ENCODE measurements around the gene BBS9. TPM values are rescaled to one million over a fixed set of nuclear protein-coding genes. Genes with fewer than 3 reads are reported as not detected.

BBS9 gene
- total RNA-seq, 1 donor from 2014 or later: 6.3 TPM

DNA sequence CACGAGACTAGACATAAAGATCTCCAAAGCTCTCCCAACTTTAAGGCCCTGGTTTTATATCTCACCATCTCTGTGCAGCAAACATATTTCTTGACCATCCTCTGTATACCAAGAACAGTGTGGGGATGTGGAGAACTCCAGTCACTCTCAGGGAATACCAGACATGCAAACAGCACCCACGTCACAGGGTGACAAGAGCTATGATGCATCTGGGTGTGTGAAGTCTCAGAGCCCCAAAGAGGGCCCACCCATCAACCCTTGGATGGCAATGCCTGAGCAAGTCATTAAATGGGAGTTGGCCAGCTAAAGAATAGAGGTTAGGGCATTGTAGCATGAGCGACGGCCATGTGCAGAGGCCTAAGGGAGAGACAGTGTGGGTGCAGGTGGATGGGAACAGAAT lies 402.5 kb downstream of the BBS9 start:
- ATAC-seq (no peak), DNase-seq (ENCODE audit: low spot score) (no peak)

DNA sequence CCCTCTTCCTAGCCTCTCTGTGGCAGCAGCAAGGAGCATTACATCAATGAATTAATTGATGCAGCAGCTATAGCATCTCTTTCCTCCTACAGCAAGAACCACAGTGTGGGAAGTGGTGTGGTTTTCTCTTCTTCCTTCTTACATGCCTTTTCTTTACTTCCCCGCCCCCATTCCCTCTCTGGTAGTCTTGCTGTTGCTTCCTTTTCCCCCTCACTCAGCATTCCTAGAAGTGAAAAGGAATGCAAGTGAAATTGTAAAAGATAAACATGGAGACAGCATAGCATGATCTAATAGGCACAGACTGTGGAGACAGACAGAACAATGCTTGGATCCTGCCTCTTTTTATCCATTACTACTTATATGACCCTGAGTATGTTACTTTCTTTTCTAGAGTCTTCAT lies 405.5 kb downstream of the BBS9 start:
- DNase-seq (ENCODE audit: low spot score) (no peak), ATAC-seq (no peak)

DNA sequence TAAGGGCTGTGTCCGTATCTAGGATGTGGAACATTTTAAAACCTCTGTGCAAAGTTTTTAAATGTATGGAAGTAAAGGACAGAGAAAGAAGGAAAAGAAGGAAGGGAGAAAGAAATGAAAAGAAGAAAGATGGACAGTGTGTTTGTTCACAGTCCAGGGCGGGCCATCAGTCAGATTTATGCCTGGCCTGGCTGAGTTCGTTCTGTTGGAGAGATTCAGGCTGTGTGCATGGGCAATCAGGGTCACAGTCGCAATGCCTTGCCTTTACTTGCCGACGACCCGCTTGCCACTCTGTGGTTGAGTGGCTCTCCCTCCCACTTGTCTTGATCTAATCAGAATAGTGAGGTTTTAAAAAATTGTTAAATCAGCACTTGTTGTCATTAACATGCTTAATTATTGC lies 406.6 kb downstream of the BBS9 start:
- ATAC-seq: no peak
- no peak for DNase-seq (ENCODE audit: low spot score)

DNA sequence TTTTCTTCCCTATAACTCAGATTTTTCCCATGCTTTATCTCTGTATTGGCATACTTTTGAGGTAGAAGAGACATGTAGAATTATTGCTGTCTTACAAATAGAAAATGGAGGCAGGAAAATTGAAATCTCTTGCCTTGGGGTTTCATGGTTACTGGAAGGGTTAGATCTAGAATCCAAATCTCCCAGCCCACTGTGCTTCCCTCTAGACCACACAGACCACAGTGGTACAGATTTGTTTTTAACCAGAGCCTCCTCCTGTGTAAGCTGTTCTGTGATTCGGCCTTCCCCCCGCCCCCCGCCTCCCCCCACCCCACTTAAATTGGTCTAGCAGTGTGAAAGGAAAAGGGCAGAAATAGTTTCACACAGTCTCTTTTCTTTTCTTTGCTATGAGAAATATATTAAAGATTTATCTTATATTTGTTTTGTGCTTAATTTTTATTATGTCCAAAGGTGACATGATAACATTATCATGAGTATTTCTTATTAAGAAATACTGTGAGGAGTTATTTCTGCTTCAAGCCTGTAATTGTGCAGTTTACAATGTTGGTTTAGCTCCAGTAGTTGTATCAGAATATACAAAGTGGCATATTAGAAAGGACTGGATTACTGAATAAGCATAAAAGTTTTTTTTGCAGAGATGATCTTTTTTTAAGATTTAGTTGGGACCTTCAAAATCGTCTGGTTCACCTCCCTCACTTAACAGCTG lies 407.2 kb downstream of the BBS9 start:
- no peak for DNase-seq (ENCODE audit: low spot score)
- no peak for ATAC-seq

DNA sequence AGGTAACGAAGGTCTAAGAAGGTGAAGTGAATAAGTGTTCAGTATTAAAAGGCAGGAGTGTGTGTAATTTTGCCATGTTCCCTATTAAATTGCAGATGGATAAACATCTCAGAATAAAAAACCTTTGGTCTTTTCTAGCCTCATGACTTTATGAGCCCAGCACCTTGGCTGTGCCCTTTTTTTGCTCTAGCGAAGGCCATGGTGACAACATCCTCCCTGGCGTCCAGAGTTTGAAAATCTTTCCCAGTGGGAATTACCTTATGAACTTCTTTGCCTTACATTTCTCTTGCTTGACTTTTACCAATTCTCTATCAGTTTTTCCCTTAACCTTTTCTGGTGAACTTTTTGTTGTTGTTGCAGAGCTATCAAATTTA lies 407.7 kb downstream of the BBS9 start:
- no peak for DNase-seq (ENCODE audit: low spot score)
- no peak for ATAC-seq

DNA sequence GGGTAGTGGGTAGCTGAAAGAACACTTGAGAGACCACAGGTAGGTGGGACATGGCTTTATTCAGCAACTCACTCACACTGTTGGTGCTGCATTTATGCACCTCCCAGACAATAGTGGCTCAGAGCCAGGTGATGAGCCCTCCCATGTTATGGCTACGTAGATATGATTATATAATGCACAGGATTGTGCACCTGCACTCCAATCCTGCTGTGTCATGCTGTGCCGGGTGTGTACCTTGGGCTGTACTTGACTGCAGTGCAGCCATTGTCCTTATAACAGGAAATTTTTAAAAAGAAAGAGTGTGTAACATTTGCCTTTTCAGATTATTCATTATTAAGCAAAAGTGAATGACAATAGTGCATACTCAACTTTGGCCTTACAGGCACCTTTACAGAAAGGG lies 409.8 kb downstream of the BBS9 start:
- ATAC-seq (no peak), DNase-seq (ENCODE audit: low spot score) (no peak)

DNA sequence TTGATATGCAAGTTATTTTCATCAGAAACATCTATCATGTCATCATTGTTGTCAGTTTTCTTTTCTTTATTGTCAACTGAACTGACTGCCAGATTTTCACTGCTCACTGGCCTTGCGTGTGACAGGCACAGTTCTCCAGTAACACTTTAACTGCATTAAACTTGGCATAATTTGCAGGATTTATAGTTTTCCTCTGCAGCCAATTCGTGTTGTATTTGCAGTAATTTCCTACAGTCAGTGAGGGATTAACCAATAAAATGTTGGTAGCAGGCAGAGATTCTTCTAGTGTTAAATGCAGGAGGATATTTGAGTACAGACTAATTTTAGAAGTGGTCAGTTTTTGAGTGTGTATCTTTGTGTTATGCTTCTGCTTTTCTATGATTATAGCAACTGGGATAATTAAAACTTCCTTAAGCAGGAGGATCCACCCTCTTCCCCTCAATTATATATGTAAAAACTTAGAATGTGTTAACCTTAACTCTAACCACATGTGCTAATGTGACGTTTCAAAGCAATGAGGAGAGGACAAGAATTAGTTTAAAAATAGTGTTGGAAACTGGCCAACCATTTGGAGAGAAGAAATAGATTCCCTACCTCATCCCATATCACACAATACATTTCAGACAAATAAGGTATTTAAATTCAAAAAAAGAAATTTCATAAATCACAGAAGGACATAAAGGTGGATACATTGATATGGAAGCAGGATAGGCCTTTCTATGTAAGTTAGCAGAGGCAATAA lies 410.5 kb downstream of the BBS9 start:
- DNase-seq (ENCODE audit: low spot score) (no peak), ATAC-seq (no peak)

DNA sequence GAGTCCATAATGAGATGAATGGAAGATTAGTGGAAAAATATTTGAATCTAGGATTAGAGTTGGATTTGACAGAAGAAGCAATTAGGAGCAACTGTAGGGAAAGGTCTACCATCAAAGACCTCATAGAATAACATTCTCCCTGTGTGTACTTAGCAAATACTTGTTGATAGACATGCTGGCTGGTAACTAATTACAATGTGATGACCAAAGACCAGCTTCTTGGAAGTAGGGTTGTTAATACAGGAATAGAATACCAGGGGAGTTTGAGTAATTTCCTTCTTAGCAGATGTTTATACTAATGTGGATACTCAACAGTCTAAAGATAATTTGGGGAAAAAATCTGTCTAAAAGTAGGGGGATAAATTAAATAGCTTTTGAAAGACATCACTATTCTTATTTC lies 418.5 kb downstream of the BBS9 start:
- DNase-seq (ENCODE audit: low spot score) (no peak), ATAC-seq (no peak)

DNA sequence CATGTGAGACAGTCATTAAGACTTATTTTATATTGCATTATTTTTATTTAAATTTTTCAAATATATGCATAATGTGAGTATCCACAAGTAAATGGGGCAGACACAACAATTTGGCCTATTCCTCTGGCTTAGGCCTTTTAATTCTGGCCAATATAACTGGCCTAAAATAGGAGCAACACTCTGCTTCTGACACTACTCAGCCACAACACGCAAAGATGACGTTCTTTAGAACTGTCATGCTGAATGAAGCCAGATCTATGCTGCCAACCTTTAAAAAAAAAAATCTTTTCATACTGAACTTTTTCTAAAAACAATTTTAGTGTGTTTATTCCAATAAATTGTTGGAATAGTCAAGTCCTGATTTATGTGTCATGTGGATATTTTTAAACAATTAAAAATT lies 421.0 kb downstream of the BBS9 start:
- ATAC-seq (no peak), DNase-seq (ENCODE audit: low spot score) (no peak)

DNA sequence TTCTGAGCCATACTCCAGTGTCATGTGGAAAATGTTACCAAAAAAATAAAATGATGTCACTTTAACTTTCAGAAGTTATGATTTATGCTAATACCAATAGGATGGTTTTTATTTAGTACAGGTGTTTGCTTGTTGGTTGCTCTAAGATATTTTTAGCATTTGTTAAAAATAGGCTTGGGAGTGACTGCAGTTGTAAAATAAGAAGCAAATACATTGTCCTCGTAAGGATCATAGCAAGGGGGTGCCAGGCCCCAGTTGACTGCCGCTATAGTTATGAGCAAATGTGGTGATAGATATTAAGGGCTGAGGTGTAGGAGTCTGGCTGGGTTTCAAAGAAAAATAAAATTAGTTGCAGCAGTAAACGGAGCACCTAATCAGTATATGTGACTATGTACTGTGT lies 421.6 kb downstream of the BBS9 start:
- DNase-seq (ENCODE audit: low spot score) (no peak), ATAC-seq (no peak)

DNA sequence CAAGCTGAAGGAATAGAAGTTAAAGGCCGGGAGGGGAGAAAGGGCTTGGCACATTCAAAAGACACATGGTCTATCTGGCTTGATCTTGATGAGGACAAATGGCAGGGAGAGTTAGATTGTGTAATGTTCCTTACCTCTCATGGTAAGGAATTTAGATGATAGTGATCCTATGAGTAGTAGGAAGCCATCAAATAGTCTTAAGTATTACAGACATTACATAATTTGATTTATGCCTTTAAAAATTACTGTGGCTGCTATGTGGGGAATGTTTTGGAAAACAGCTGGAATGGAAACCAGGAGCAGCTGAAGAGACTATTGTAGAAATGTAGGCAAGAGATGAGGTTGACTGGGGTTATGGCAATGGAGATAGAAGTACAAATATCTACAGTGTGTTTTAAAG lies 424.7 kb downstream of the BBS9 start:
- ATAC-seq (no peak), DNase-seq (ENCODE audit: low spot score) (no peak)

DNA sequence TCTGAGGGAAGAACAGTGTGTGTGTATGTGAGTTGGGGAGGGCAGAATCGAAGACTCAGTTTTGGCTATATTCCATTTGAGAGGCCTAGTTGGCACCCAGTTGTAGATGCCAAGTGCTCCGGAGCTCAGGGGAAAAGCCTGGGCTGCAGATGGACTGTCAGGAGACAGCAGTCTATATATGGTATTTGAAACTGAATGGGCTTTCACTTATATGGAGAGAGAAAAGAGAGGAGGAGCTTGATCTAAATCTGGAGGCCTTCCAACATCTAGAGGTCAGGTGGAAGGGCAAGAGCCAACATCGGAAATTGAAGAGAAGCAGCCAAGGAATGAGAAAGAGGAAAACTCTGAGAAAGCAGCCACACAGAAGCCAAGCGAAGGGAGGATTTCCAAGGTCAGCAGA lies 425.2 kb downstream of the BBS9 start:
- ATAC-seq: no peak
- no peak for DNase-seq (ENCODE audit: low spot score)

DNA sequence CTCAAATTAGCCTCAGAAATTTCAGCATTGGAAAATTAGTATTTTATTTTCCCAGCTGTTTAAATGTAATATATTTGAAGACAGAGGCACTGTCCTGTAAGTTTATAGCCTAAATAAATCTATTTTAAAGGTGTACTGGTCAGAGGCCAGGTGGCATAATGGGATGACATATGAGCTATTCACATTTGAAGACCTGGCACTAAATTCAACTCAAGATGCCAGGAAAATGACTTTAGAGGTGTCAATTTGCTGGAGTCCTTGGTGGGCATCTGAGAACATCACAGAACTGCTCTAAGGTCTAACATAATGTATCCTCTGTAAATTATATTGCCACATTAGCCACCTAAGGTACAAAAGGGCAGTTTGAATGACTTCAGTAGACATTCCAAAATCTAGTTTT lies 427.1 kb downstream of the BBS9 start:
- no peak for DNase-seq (ENCODE audit: low spot score)
- no peak for ATAC-seq

DNA sequence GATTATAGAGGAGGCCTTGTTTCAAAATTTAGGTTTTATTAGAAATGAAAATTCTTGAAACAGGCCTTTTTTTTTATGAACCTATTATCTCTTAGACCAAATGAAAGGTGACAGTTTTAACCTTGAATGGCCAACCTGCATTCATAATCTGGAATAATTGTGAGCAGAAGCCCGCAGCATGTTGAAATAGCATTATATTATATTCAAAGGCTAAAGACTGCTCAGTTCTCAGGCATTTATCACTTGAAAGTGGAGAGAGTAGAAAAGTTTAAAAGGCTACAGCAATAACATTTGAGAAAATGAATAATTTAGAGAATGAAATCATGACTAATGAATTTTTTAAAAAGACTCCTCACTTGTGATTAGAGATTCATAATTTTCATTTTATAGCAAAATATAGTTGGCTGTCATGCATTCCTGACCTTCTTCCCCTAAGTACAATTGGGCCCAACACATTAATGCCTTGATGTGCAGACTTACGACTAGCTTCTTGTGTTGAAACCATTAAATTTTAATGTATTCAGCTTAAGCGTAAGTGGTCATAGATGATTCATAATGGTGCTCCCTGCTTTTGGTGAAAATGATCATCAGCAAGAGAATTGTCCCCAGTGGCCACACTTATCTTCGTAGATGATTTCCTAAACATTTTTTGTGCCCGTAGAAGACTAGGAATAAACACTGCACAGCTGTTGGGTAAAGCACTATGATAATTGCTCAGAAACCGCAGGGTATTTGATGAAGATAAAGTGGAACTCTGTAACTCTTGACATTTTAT lies 429.4 kb downstream of the BBS9 start:
- ATAC-seq (no peak), DNase-seq (ENCODE audit: low spot score) (no peak)

DNA sequence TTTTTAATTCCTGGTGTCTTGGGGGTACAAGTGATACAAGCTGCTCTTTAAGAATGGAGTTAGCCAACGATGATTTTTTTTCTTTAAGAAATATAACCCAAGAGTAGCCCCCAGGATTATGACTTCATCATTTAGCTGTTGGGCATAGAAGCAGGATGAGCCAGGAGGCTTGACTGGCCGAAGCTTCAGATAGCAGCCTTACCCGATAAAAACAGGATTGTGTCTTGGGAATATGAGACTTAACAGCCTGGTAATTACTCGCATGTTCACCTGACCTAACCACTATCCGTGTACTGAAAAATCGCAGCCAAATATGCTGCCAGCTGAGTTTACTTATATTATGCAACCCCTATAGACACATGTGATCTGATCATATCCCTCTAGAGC lies 430.0 kb downstream of the BBS9 start:
- ATAC-seq (no peak), DNase-seq (ENCODE audit: low spot score) (no peak)

DNA sequence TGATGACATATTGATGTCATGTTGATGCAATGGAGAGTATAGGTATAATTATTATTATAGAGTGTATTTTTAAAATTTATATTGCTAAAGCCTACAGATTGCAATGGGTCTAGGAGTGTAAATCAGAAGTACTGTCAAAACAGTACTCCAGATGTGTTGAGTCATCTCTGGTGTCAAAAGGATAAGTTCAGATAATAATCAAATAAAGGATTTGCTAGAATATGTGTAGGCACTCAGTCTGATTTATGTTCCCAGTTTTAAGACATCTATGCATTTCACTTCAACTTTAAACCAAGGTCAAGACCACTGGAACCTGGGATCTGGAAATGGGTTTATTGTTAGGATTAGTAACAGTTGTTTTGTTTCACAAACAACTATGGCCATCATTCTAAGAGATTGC lies 433.6 kb downstream of the BBS9 start:
- DNase-seq (ENCODE audit: low spot score) (no peak), ATAC-seq (no peak)

DNA sequence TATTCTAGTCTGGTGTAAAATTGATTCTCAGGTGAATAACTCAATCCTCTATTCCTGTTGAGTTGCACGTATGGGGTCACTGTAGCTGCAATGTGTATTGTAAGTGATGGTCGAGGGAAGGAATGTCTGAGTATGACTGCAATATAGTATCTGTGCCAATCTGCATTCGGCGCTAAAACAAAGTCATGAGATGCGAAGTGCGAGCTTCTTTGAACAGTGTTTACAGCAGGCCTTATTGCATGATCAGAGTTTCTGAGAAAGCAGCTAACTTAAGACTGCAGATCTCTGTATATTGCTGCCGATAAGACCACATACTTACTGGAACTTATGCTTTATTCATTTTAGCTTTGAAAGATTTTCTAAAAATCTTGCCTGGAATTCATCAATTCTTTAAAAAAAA lies 434.3 kb downstream of the BBS9 start:
- DNase-seq (ENCODE audit: low spot score) (no peak), ATAC-seq (no peak)

DNA sequence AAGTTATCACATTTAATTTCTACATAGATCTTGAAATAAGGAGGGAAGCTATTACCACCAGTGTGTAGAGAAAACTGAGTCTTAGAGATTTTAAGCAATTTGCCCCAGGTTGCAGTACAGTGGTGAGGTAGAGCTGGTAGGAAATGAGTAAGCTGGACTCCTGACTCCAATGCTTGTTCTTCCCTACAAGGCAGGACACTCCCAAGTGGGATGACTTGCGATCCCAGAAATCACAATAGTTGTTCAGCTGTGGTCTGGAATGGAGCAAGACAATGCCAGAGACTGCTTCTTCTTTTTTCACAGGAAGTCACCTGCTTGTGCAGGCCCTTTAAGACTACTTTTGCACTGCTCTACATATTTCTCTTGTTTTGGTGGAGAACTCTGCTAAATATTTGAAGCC lies 448.8 kb downstream of the BBS9 start:
- no peak for DNase-seq (ENCODE audit: low spot score)
- ATAC-seq: no peak

DNA sequence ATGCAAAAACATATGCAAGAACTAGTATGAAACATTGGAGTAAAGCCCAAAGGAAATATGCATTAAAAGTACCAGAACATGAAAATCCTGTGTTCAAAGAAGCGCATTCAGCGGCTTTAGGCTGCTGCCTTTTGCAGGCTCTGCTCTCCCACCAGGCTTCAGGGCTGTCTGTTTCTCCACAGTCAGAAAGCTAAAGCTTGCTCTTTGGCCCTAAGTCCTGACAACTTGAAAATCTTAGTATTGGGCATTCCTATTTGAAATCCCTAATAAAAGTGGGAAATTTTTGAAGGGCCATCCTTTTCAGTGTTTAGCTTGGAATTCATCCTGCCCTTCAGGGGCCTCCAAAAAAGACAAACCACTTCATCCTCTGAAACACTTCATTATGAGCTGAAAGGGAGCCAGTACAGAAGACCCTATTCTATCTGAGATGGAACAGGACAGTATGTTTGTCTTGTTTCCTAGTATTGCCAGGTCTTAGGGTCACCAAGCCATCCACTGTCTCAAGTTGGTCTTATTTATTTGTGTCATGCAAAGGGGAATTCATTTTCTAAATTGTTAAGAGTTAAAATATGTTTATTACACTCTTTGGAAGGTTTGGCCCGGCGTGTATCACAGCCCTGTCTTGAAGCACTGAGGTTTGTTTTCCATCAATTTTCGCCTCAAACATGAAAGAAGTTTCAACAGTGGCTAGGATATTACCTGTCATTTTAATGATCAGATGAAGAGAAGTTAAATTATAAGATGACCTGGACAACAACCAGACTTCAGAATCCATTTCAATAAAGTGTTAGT lies 449.7 kb downstream of the BBS9 start:
- ATAC-seq (no peak), DNase-seq (ENCODE audit: low spot score) (no peak)

DNA sequence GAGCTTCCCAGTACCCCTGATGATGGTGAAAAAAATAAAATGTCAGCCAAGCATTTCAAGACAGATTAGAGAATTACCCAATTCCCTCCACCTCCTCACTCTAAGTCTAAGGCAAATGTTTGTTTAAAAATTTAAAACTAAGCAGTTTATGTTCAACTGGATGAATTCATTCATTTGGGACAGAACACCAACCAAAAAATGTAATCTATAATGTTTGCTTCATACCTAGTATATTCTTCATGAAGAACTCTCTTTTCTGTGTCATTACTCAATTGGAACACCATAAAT lies 450.3 kb downstream of the BBS9 start:
- ATAC-seq: no peak
- DNase-seq (ENCODE audit: low spot score): no peak

DNA sequence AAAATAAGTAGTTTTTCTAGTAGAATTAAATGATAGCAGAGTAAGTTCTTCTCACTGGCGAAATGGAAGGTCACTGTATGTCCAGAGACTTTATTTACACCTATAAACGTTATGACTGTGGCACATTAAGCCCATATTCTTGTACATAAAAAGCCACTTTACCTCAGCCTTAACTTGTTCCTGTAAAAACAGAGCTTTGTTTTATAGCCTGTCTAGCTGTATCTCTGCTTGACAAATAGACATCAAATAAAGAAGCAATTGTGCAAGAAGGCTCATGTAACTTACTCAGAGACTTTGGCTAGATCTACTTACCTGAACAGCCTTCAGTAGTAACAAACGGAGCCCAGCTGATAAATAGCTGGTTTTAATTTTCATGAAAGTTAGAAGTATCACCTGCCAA lies 451.9 kb downstream of the BBS9 start:
- no peak for ATAC-seq
- no peak for DNase-seq (ENCODE audit: low spot score)

DNA sequence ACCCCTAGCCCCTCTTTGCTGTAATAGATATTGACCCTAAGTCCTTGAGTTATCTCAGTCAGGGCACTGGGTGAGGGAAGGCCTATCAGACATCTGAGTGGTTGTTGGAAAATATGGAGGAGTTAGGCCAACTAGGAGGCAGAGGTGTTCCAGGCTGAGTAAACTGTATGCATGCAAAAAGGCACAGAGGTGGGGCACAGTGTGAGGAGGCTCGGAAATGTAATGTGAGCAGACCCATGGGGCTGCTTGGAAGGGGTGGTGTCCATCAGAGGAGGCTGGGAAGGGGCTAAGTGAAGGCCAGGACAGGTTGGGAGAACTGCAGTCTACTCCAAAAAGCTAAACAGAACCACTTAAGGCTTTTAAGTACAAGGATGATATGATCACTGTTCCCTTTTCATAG lies 452.7 kb downstream of the BBS9 start:
- no peak for ATAC-seq

More for the DNA sequence above, 452.7 kb downstream of the BBS9 start:
- no peak for DNase-seq (ENCODE audit: low spot score)

All from left lobe of liver (tissue), 2 donors.